C1 segment of cervical spinal cord (tissue), 14 donors: ENCODE results near the gene FAM78A.

Source experiments
- DNase-seq, 14 donors: peaks; one replicate each; lab custom pipeline; 2025; lab: John Stamatoyannopoulos, UW

The FAM78A gene

DNA sequence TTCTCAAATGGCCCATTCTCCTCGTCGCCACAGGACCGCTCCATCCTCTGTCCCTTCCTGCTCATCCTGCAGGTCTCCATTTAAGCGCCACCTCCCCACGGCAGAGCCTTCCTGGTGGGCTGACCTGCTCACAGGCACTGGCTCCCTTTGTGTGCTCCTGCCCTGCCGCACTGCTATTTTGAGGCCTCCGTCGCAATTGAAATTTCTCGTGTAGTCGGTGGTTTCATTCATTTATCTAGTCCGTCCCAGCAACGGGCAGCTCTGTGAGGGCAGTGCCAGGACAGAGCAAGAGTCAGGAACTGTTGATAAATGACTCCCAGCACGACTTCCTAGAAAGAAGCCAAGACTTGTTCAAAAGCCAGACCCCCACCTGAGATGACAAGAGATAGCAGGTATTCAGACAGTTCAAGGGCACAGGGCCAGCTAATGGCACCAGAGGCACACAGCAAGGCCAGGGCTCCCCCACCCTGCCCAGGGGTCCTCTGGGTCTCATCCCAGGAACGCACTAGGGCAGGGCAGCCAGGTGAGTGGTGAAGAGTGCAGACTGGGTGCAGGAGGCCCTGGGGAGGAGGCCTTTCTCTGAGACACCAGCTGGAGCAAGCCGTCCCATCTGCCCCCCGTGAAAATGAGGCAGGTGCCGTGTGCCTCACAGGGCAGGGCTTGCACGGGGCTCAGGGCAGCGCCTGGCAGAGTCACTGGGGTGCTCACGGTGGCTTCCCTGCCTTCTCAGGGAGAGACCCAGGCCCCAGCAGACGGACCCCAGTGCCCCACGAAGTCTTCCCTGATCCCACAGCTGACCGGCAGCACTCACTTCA lies 36.9 kb downstream of the FAM78A start:
- peak in 1 of 14 donors; percentile 61 for DNase-seq

DNA sequence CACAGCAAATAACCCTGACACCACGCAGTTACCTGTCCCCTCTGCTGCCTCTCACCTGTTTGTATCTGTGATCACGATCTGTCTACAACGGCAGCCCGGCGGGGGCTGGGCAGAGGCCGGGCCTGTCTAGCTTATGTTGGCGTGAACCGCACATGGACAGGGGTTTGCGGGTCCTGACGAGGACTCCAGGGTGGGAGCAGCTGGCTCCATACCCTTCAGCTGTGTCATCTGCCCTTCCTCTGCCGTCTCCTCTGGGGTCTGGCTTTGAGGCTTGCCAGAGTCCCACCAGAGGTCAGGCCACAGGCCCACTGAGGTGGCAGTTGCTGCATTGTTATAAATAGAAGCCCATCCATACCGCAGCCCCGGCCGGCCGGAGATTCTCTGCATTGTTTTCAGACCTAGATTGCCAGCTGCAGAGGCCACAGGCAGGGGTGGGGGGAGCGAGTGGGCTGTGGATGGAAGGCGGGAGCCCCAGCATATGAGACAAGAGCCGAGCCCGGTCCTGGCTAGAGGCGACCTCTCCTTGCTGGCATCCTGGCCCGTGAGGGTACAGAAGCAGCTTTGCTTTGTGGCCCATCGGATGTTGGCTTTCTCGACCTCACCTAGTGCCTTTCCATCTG lies 37.8 kb downstream of the FAM78A start:
- peak in 1 of 14 donors; percentile 13 for DNase-seq

DNA sequence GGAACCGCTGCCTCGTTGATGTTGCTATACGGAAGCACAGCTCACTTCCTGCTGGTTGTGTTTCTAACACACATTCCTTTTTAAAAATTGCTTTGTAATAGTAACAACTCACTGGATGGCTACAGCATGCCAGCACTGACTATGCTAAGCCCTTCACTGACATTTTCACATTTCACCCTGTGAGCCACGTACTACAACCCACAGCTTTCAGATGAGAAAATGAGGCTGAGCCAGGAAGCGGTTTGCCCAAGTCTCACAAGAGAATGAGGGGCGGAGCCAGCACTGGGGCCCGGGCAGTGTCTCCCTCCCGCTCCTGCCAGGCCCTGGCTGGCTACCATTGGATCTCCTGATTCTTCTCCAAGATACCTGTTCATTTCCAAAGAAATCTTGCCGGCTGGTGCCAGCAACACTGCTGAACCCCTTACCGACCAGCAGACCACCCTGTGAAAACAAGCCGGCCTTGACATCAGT lies 38.3 kb downstream of the FAM78A start:
- DNase-seq: peak in 9 of 14 donors; percentile 12 to 47 (median 41)

DNA sequence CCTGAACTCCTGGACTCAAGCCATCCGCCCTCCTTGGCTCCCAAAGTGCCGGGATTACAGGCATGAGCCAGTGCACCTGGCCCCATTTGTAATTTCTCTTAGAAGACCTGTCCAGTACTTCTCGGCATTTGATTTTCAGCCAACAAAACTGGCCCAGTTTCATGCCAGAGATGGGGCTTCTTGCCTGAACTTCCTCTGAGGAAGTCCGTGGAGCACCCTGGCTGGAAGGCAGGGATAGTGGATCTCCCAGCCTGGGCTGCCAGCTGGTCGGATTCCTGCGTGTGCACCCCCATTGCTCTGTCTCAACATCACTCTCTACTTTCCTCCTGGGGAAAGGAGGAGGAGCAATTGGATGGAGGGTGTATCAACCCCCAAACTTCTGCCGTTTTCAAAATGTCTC lies 39.0 kb downstream of the FAM78A start:
- no peak for DNase-seq

- no peak for DNase-seq
Measured at GRCh38 chr9:131236761-131237160, 39.5 kb downstream of the FAM78A start.

DNA sequence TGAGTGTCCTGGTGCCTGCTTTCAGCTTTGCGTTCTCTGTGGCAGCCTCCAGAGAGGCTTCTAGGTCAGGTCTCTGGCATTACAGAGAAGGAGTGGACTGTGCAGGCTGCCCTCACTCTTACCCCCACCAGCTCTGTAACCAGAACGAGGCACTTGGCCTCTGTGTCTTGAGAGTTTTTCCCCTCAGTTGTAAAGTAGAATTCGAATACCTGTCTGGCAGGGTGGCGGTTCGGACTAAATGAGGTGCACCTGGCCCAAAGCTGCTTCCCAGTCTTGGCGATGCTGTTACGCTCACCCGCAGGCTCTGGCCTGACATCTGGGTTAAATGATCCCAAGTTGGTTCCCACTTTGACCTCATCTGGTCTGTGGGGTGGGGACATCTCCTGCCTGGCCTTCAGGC lies 40.1 kb downstream of the FAM78A start:
- no peak for DNase-seq

- DNase-seq: no peak
Measured at GRCh38 chr9:131235480-131235851, 40.8 kb downstream of the FAM78A start.

DNA sequence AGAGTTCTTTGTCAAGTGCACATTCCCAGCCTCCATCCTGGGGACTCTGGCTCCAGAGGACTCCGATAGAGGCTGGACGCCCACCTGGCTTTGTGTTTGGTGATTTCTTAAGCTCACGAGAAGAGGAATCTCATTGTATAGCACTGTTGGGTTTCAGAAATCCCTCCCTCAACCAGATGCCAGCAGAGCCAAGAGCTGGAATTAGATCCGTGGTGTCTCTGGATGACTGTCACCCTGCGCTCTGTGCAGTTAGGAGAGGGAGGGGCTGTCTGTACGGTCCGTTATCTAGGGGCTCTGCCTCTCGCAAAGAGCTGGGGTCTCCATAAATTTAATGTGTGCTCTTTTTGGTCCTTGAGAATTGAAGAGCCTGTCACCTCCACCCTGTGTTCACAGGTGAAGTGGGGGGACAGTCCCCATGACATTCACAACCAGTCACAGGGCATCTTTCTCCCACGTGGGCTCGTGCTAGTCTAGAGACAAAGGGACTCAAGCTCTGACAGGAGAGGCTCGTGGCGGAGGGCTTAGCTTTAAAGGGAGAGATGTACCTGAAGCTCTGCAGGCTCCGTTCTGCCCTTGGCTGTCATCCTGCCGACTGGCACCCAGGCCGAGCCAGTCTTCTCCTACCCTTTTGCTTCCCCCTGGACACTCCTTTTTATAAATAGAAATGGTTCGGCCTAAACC lies 41.4 kb downstream of the FAM78A start:
- DNase-seq: no peak

GRCh38 chr9:131233995-131234394 lies 42.3 kb downstream of the FAM78A start:
- DNase-seq: no peak

- DNase-seq: no peak
Measured at GRCh38 chr9:131233556-131233955, 42.8 kb downstream of the FAM78A start.

GRCh38 chr9:131228988-131229387 lies 47.3 kb downstream of the FAM78A start:
- DNase-seq: no peak

- peak in 1 of 14 donors; percentile 9 for DNase-seq
Measured at GRCh38 chr9:131227959-131228460, 48.3 kb downstream of the FAM78A start.

- no peak for DNase-seq
Measured at GRCh38 chr9:131227112-131227958, 49.0 kb downstream of the FAM78A start.

DNA sequence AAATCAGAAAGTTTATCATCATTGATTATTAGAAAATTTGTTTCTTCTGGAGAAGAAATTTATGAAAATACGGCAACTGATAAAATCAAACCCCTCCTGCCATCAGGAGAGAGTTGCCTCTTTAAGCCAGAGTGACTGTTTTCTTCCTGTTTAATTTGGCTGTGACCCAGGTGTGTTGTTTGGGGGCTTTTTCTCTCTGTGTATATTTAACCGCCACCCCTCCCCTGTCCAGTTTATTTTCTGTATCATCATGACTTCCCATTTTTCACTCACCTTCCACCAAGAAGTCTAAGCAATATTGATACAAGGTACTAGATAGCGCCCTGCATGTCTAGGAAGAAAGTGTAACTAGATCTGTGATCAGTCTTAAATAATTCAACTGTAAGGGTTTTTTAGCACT lies 50.1 kb downstream of the FAM78A start:
- DNase-seq: no peak

- no peak for DNase-seq
Measured at GRCh38 chr9:131222460-131222859, 53.9 kb downstream of the FAM78A start.

DNA sequence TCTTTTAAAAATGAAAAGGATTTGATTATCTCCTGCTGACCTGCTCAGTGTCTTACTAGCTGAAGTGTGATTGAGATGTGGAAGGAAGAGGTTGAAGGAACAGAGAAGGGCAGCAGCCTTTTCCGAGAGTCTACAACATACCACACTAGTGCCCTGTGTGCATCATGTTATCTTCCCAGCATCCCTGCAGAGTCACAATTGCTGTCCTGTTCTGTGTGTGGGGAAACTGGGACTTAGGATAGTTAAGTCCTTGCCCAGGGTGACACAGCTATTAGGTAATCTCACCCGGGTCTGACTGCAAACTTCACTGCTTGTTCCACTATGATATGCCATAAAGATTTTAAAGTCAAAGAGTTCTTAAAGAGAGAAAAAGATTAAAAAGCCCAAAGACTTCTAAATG lies 55.8 kb downstream of the FAM78A start:
- DNase-seq: no peak

- DNase-seq: no peak
Measured at GRCh38 chr9:131218370-131218769, 57.9 kb downstream of the FAM78A start.

- DNase-seq: no peak
Measured at GRCh38 chr9:131217331-131218031, 58.8 kb downstream of the FAM78A start.

GRCh38 chr9:131216806-131217205 lies 59.5 kb downstream of the FAM78A start:
- no peak for DNase-seq

DNA sequence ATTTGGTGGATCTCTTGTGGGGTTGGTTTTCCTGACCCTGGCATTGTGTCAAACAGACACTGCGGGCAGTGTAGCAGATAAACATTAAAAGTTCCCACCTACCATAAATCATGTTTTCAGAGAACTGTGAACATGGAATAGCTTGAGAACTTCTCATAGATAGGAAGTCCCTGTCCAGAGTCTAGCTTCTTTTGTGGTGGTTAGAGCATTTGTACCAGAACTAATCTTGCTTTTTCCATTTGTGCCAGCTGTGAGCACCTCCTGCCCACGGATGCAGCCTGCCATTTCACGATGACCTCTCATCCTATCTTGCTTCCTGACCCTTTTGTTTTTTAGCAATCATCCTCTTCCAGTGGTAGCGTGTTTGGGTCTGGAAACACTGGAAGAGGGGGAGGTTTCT lies 61.4 kb downstream of the FAM78A start:
- no peak for DNase-seq
